T-helper 1 cell (primary cell): ENCODE data around the gene GLIPR1.
"Not testable (repeated sequence)": the region's sequence is repeated elsewhere in the genome, so short reads cannot be mapped to it uniquely, and the experiment has no call there.

ENCODE experiments used
- DNase-seq, 5 donors: peaks; one replicate each; pipeline ENCODE4 v3.0.0-alpha.2; 2012 to 2020

GLIPR1 gene

DNA sequence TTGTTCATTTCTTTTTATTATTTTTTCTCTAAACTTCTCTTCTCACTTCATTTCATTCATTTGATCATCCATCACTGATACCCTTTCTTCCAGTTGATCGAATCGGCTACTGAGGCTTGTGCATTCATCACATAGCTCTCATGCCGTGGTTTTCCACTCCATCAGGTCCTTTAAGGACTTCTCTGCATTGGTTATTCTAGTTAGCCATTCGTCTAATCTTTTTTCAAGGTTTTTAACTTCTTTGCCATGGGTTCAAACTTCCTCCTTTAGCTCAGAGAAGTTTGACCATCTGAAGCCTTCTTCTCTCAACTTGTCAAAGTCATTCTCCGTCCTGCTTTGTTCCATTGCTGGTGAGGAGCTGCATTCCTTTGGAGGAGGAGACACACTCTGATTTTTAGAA, 41.6 kb downstream of the GLIPR1 start:
- not testable (repeated sequence) for DNase-seq

DNA sequence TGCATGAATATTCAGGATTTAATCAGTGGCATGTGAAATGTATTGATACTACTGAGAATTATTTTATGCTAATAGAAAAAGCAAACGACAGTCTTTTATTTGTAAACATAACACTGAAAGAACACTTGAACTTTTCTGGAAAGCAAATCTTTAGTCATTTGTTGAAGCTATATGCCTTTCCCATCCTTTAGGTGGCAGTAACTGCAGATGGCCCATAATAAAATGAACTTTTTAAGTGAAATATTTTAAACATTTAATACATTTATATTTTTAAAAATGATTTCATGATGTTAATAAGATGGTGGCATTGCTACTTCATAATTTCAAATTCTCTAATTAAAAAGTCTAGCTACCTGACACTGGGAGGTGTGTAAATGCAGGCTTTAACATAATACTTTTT, 44.7 kb downstream of the GLIPR1 start:
- no peak for DNase-seq

DNA sequence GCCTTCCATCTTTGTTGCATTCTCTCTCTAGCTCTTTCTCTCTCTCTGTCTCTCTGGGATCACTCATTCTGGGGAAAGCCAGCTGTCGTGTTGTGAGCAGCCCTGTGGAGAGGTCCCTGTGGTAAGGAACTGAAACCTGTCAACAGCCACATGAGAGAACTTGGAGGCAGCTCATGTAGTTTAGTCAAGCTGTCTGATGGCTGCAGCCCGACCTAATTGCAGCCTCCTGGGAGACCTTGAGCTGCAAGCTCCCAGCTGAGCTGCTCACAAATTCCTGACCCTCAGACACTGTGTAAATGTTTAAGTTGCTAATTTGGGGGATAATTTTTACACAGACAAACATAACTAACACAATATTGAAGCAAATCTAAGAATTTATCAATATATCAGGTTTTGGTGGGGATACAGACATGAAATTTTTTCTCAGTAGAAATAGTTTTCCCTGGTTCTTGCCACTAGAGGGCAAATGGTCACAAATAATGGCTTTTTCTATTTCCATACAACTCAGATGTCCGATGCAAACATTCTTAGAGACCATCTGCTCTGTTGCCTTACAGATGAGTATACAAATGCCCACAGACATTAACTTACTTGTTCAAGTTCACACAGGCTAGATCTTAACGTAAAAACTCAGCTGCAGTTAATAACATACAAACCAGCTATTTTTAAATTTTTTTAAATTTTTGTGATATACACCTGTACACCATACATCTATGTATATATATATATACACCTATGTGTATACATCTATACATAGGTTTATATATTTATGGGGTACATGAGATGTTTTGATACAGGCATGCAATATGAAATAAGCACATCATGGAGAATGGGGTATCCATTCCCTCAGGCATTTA, 46.3 kb downstream of the GLIPR1 start:
- DNase-seq = peak in 1 of 5 donors; percentile 37

DNA sequence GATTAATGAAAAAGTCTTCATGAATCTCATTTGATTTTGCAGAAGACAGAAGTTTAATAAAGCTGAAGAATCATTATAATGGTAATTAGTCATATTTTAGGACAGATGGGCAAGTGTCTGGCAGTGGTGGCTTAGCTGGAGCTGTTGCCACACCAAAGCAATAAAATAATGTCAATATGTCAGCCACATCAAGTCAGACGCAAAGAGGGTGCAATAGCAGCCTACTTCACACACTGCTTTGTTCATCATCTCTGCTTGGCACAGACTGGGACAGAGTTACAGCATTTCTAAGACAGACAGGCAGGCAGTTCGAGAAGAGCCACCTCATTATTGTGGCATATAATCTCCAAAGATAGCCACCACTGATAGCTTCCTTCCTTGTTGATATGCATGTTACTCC, 47.7 kb downstream of the GLIPR1 start:
- no peak for DNase-seq

DNA sequence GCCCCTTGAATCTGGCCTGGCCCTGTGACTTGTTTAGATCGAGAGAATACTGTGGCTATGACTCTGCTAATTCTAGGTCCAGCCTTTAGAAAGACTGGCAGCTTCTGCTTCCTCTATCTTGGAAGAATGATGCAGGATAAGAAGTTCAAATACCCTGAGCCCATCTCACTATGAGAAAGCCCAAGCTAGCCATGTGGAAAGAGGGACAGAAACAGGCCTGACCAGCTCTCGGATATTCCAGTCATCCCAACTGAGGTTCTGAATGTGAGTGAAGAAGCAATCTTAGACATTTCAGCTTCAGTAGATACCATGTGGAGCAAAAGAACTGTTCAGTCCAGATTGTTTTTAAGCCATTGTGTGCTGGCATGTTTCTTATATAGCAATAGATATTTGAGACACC, 48.1 kb downstream of the GLIPR1 start:
- no peak for DNase-seq

DNA sequence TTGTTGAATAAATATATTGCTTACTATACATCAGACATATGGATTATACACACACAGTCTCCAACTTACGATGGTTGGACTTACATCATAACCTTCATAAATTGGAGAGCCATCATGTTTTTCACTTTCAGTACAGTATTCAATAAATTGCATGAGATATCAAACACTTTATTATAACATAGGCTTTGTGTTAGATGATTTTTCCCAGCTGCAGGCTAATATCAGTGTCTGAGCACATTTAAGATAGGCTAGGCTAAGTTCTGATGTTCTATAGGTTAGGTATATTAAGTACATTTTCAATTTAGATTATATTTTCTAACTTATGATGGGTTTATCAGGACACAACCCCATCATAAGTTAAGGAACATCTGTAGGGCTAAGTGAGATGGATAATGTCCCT, 48.8 kb downstream of the GLIPR1 start:
- no peak for DNase-seq

DNA sequence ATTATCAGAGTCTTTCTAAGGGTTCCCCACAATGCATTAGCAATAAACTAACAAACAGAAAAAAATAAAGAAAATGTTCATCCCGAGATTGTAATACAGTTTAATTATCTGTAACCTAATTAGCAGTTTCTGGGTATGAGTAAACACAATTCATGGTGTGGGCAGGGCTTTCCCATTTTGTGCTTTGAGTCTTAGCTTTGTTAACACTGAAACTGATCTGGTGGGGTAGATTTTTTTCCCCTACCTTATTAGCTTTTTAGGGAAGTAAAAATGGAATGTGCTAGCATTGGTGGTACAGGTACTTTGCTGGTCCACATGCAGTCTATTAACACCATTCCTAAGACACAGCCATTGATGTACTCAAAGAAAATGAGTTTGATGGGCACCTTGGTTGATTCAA, 49.3 kb downstream of the GLIPR1 start:
- no peak for DNase-seq

DNA sequence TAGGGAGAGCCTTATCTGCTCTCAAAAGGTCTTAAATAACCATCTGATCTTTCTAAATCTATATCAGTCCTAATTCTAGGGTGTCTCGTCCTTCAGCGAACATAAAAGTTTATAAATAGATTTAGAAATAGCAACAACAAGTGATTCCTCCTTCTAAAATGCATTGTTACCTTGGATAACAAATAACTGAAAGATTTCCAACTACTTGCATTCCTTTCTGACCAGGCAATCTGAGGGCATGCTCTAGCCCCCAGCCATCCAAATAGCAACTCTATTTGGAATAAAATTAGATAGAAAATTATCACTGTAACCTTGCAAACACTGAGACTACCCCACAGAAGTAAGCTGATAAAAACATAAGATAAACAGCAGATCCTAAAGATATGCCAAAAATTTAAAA, 52.7 kb downstream of the GLIPR1 start:
- no peak for DNase-seq

DNA sequence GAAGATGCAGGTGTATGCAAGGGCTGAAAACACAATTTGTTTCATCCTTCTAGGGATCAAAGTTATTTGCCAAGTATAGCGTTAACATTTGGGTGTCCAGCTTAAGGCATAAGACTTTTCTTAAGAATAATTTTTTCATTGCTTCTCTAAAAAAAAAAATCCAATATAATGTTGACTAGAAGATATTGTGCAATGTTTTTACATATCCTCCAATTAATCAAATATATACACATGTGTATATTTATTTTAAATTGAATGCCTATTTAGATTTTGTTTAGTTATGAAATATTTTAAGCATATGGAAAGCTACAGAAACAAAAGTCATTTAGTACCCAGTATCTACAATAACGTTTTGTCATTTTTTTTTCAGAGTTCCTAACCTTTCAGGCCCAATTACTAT, 59.3 kb downstream of the GLIPR1 start:
- no peak for DNase-seq

DNA sequence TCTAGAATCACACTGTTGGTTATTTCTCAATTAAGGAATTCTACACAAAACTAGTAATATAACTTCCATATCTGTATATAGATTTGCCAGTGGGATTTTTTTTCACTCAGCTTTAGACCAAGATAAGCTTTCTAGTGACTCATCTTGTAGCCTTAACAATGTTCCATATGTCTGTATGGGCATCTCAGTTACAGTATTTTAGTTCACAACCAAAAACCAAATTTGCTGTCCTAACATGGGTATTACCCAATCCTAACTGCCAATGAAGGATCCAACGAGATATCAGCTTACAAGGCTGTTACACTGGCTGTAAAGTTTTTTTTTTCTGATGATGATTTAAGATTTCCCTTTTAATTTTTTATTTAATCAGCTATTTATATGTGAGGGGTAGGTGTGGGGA, 62.4 kb downstream of the GLIPR1 start:
- no peak for DNase-seq

DNA sequence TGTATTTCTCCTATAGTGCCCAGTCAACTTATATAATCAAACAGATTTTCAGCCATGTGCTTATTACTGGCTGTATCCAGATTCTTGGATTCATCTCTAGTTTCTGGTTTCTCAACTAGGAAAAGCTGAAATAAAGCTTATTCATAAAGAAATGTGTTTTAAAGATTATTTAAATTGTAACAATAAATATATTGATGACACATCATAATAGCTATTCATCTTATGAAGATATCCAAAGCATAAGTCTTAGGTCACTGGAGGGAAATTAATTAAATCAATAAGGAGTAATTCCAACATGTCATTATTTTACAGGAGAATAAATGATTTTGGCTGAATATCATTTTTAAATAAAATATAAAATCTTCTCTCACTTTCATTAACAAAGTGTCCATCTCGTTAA, 63.0 kb downstream of the GLIPR1 start:
- no peak for DNase-seq

DNA sequence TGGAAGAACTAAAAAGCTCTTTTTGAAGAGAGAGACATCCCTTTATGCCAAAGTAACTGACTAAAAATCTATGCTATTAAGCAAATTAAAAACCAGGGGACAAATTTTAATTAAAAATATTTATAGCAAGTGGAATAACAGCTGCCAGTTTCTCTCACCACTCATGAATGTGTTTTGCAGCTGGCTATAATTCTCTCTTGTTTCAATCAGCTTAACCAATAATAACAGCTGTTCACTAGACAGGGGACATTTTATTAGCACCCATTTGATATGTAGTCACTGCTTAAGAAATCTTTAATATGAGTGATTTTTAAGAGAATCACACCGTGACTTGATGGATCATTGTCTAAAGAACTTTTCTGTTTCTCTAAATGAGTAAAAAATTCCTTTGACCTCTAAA, 65.1 kb downstream of the GLIPR1 start:
- DNase-seq = no peak

DNA sequence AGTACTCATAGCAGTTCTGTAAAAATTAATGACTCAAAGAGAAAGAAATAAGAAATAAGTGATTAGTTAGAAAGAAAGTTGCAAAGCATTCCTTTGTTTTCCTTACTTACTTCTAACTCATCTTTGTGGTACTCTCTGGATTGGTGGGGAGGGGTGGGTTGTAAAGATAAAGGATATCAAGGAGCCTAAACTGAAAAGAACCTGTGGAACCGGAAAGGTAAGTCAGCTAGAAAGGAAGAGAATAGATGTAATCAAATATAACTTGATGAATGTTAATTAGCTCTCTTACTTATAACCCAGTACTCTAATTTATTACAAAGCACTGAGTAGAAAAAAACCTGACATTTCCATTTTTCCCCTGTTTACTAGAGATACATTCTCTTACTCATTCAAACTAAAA, 68.3 kb downstream of the GLIPR1 start:
- no peak for DNase-seq

DNA sequence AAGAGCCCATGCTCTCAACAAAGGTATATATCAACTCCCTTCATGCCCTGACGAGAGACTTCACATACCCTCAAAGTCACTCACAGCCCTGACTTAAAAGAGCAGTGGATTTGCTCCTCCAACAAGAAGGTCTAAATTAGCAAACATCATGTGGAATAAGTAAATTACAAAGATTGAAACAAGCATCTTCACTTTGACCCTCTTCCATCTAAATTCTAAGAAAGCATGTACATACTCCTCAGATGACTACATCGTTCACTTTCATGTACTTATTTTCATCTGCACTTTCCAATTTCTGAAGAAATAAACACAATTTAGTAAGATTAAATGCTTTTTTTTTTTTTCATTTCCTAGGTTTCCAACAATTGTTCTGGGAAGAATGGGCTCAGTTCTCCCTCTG, 69.4 kb downstream of the GLIPR1 start:
- no peak for DNase-seq

DNA sequence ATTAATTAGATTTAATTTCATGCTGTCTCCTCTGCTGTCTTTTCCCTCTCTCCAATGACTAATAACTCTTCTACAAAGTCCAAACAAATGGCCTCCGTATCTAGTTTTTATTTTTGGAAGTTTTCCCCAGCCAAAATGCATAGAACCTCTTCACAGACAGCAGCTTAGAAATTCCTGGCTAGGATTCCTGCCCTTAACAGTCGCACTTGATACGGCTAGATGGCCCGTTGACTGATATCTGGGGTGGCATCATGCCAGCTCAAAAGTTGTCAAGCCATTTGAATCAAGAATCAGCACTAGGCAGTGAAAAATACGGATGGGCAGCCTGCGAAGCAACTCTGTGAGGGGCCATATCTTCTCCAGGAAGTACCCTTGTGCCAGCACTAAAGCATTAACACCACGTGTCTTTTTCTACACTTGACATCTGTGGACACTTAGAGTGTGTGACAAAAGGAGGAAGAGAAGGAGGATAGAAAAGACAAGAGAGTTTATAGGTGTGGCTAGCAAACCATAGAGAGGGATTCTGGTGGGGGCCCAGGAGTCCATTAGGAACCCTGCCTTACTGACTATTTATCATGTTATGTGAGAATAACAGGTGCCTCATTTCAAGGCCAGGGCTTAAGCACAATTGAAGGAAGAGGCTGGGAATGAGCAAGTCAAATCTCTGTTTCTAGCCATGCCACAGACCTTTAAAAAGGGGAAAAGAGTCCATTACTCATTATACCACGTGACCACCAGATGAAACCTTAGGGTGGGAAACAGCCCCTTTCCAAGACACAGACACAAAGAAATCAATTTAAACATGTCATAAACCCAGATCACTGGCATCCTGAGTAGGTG, 70.1 kb downstream of the GLIPR1 start:
- DNase-seq = no peak

DNA sequence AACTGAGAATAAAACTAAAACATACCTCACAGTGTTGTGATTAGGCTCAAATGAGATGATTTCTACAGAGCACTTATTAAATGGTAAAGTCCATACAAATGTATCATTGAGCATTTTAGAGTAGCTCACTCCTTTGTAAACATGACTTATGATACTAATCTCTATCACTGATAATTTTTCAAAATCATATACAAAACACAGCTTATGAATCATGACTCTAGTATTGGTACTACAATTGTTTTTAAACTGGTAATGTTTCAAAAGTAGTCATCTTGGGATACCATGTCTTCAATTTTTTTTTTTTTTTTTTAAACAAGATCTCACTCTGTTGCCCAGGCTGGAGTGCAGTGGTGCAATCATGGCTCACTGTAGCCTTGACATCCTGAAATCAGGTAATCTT, 70.9 kb downstream of the GLIPR1 start:
- DNase-seq = no peak

DNA sequence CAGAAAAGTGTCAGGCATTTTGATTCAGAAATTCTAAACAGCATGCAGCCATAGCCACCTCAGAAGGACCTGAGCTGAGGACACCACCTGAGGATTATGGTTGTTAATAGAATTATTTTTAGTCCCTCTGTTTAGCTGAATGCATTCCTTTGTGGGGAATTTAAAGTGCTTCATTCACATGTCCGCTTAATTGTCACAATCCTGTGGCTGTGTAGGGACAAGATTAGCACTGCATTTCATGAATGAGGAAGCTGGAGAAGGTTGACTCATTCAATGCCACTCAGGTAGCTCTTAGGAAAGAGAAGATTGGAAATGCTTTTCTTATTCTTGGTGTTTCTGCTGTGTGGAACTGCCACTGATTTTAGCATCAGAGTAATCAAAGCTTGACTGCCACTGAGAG, 72.8 kb downstream of the GLIPR1 start:
- DNase-seq = no peak
